CD4-positive, alpha-beta T cell treated with Interleukin-17A for 4 hours (primary cell): ENCODE data around the gene MYBPC2.

Experiments
- DNase-seq: peaks from one replicate; pipeline ENCODE4 v3.0.0-alpha.2; 2020; ENCODE audit warnings: mixed read lengths

MYBPC2 gene

GRCh38 chr19:50482916-50483315, 50.2 kb downstream of the MYBPC2 start:
- no peak for DNase-seq

- DNase-seq = no peak
Measured at GRCh38 chr19:50485284-50485955, 52.7 kb downstream of the MYBPC2 start.

DNA sequence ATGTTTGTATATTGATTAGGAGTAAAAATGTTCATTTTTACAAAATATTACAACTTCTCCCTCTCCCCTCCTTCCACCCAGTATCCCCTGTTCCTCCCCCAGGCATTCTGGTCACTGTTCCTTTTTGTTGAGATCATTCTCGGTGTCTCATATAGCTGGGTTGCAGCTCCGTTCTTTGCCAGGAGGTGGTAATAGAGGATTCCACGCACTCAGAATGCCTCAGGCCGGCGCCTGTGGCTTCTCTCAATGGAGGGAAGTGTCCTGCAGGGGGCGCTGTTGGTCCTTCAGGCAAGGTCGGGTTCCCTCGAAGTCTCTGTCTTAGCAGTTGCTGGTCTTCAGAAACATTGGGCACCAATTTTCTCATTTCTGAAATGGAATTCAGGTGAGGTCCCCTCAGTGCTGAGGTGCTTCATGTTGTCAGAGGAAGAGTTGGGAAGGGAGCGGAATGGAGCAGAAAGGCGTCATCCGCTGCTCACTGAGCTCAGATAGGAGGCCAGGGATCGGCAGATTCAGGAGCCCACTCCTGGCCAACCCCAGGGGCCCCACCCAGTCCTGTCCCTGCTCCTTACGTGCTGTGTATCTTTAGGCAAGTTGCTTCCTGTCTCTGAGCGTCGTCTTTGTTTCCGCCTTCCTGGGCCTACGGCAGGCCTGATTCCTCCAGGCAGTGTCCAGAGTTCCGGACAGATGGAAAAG, 54.3 kb downstream of the MYBPC2 start:
- DNase-seq = peak; percentile 40

DNA sequence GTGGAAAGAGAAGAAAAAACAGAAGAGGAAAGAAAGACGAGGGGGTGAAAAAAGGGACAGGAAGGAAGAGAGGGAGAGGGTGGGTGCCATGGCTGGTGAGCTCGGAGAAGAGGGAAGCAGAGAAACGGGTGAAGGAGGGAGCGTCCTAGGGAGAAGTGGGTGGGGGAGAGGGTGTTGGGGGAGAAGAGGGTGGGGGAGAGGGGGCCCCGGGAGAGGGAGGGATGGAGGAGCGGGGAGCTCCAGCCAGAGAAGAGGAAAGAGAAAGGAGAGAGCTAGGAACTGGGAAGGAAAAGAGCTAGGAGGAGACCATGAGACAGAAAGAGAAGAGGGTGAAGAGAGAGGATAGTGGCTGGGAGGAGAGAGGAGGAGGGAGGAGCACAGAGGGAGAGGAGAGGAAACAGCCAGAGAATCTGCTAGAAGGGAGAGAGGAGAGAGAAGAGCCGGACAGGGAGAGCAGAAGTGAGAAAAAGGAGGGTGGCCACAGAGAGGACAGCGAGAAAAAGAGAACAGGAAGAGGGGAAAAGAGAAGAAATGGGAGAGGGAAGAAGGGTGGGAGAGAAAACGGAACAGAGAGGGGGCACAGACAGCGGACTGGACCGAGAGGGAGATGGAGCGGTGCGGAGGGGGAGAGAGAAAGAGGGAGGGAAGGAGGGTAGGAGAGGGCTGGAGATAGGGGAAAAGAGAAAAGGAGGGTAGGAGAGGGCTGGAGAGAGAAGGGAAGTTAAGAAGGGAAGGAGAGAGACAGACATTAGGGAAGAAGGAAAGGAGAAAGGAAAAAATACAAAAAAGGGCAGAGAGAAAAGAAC, 55.9 kb downstream of the MYBPC2 start:
- no peak for DNase-seq

DNA sequence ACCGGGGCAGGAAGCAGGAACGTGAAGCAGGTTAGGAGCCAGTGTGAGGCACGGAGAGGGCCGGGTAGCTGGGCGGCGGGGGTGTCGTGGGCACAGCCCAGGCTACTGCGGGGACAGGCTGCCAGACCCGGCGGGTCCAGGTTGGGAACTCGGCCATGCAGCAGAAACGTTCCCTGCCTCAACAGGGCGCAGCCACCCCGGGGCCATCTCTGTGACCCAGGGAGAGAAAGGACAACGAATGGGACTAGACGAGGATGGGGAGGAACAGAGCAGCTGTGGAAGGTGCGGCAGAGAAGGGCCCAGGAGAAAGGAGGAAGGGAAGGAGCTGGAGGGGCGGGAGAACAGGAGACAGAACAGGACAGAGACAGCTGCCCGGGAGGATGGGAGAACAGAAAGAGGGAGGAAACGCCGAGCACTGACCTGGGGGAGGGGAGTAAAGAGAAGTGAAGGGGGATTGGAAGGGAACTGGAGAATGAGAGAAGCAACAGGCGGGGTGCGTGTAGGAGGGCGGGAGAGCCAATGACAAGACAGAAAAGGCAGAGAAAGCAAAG, 56.8 kb downstream of the MYBPC2 start:
- no peak for DNase-seq

DNA sequence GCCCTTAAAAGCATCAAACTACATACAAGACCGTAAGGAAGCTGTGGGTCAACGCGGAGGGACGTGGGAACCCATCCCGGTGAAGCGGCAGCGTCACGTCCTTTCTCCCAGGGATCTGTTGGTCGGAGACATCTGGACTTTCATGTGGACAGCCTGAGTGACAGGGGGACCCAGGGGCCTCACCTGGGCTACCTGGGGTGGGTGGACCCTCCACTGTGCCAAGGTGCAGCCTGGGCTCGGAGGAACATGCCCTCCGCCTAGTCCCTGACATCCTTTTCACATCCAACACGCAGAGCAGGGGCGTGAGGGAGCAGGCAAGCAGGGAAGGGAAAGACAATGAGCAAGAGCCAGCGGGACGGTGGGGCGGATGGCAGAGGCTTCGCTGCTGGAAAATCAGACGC, 57.7 kb downstream of the MYBPC2 start:
- DNase-seq = no peak

DNA sequence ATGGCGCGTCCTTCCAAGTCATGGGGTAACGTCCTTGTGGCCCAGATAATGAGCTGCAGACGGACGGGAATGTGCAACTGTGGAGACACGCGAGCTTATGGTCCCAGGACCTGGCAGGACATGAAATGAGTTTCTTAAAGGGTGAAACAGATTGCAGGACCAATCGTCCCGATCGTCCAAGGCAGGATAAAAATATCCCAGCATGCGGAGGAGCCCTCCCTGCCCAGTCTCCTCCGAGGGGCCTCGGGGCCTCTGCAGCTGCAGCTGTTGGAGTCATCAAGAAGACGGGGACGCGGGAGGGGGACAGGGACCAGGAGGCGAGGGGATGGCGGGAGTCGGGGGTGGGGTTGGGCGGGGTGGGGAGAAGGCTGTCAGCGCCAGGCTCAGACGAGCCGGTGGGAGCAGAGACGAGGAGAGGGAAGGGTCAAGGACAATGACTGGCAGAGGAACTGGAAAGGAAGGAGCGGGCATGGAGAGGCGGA, 58.3 kb downstream of the MYBPC2 start:
- no peak for DNase-seq

GRCh38 chr19:50492303-50493052, 59.8 kb downstream of the MYBPC2 start:
- peak; percentile 38 for DNase-seq

DNA sequence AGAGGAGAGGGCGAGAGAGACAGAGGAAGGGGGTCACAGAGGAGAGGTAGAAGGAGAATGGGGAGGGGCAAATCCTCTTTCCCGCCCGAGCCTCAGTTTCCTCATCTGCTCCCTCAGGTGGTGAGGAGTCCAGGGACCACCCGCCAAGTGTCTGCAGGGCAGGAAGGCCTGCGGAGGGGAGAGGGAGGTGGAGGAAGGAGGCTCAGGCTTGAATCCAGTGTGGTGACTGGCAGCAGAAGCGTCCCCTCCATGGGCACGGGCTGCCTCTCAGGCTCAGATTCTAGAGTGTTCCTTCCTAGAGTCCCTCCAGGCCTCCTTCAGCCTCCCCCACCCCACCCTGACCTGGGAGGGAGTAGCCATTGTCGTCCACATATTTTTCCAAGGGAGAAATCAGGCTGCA, 60.5 kb downstream of the MYBPC2 start:
- DNase-seq = no peak

DNA sequence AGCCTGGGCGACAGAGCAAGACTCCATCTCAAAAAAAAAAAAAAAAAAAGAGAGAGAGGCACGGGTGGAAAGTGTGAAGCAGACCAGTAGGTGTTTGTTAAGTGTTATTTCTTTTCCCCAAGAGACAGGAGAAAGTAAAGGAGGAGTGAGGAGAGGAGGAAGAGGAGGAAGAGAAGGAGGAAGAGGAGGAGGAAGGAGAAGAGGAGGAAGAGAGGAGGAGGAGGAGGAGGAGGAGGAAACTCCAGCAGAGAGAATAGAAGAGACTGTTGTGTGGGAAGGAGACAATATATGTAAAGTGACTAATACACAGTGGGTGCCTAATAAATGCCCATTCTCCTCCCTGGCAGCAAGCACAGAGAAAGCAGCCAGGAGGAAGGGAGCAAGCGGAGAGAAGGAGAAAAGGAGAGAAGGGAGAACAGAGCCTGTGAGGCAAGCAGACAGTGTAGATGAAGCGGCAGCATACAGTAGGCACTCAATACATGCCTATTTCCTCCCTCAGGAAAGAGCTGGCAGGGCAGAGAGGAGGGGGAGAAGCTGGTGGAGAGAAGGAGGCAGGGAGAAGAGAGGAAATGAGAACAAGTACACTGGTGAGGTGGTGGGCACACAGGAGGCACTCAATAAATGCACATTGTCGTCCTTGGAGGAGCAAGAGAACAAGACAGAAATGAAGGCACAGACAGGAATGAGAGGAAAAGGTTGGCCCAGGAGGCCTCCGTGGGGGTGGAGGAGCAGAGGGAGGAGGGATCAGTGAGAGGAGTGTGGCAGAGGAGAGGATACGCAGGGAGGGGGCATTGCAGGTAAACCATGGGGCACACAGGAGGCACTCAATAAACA, 61.7 kb downstream of the MYBPC2 start:
- no peak for DNase-seq

GRCh38 chr19:50495020-50495531, 62.4 kb downstream of the MYBPC2 start:
- DNase-seq = no peak

DNA sequence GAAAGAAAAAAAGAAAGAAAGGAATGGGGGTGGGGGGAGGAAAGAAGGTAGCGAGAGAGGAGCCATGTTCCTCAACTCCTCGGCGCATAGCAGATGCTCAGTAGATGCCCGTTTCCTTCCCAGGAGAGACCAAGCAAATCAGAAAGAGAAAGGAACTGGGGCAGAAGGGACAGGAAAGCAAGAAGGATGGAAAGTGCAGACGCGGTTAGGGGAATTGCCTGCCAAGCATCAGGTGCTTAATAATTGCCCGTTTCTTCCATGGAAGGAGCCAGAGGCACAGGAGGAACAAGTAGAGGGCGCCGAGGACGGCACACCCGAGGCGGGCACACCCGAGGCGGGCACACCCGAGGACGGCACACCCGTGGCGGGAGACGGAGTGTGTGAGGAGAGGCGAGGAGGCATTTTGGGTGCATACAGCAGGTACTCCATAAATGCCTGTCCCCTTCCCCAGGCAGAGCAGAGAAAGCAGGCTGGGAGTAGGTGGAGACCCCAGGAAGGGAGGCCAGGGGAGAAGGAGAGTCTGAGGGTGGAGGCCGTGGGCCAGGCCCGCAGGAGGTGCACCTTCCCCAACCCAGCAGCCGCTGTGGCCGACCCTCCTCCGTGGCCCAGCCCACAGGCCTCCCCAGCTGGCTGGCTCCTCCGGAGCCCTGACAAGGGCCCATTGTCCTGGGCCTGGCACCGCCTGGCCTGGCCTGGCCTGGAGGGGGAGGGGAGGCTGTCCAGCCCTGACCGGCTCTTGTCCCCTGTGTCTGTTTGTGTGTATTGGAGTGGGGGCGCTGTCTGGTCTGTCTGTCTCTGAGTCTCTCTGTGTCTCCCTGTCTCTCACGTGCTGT, 63.7 kb downstream of the MYBPC2 start:
- no peak for DNase-seq

DNA sequence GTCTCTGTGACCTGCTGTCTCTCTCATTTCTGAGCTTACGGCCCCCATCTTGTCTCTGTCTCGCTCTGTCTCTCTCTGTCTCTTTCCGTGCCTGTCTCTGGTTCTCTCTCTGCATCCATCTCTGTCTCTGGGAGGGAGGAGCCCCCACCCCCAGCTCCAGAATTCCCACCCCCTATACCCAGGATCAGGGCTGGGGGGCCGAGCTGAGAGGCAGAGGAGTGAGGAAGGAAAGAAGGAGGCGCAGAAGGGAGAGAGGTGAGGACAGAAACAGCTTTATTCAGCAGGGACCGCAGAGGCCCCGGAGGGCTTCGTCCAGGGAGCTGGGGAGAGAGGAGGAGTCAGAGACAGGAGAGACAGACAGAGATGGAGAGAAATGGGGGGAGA, 64.3 kb downstream of the MYBPC2 start:
- no peak for DNase-seq

DNA sequence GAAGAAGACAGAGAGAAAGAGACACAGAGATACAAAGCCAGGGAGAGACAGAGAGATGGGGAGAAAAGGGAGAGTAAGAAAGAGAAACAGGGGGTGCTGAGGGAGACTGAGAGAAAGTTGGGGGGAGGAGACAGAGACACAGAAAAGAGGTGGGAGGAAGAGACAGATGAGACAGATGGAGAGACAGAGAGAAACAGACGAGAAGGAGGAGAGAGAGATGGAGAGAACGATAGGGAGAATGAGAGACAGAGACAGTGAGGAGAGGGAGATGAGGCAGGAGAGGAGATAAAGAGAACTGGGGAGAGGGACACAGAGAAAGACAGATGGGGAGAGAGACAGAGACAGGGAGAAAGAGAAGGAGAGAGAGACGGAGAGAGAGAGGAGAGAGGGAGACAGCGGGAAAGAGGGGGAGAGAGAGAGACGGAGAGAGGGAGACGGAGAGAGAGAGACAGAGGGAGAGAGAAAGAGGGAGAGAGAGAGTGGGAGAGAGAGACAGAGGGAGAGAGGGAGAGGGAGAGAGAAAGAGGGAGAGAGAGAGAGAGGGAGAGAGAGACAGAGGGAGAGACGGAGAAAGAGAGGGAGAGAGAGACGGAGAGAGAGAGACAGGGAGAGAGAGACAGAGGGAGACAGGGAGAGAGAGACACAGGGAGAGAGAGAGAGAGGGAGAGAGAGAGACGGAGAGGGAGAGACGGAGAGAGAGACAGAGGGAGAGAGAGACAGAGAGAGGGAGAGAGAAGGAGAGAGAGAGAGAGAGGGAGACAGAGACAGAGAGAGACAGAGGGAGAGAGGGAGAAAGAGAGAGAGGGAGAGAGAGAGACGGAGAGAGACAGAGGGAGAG, 65.7 kb downstream of the MYBPC2 start:
- no peak for DNase-seq

GRCh38 chr19:50500060-50500752, 67.5 kb downstream of the MYBPC2 start:
- no peak for DNase-seq

DNA sequence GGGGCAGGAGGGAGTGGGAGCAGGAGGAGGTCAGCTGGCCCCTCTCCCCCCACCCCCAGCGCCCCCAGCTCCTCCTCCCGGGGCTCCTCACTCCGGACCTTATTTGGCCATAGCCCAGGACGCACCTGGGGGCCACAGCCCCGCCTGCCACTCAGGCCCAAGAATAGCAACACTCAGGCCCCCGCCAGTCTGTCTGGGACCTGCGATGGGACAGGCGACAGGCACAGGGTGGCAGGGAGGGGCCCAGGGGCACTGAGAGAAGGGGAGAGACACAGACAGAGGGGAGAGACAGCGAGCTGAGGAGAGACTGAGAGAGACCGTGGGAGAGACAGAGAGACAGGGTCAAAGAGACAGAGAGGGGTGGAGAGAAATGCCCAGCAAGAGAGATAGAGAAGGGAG, 68.1 kb downstream of the MYBPC2 start:
- no peak for DNase-seq

GRCh38 chr19:50501186-50501567, 68.5 kb downstream of the MYBPC2 start:
- no peak for DNase-seq

DNA sequence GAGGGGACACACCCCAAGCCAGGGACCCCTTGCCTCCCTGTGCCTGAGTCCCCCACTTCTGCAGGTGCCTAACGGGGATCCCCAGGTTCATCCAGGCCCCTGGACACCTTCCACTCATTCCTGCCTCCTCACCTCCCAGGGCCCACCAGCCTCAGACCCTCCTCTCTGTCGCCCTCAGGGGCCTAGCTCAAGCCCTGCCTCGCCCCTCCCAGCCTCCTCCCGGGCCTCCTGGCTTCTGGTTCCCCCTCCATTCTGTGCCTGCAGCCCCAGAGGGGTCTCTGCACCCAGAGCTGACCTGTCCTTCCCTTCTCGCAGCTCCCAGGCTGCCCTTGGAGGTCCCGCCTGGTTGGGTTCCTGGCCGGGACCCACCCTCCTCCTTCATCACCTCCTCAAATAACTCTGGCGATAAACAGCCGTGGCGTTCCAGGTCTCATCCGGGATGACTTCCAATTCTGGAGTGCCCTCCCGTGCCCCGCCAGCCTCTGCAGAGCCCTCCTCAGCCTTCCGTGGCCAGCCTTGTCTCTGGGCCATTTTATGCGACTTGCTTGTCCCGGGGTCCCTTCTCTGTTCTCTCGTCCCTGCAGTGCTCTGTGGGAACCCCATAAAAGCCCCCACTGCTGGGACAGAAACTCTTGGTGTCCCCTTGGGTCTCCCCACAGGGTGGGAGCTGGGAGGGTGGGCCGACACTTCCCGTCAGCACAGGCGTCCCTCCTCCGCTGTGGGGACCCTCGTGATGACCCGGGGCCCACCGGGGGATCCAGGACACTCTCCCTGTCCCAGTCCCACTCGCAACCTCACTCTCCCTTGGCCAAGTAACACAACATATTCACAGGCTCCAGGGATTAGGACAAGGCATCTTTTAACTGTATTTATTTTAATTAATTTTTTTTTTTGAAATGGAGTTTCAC, 69.1 kb downstream of the MYBPC2 start:
- no peak for DNase-seq
